ENCODE data around the gene CRPPA.

GRCh38 chr7:16403475-16403874, 17.9 kb downstream of the CRPPA start:
- TF ChIP-seq REST (IDR thresholded peaks at IDR 0.05; ENCODE audit: insufficient read depth in 1 of 2, low read depth in 2 of 2, low read length in 1 of 2) (no peak), POLR2AphosphoS5 (IDR thresholded peaks at IDR 0.05; ENCODE audit: low read depth, low read length) (no peak), CTCF (IDR thresholded peaks at IDR 0.05) (no peak), TCF7L2 (IDR thresholded peaks at IDR 0.05; ENCODE audit: low read depth, low read length) (no peak)
